ENCODE measurements around the gene DLGAP1.
A peak's percentile ranks its signal among the peaks of the same experiment; 100 is the strongest.
"Not testable (repeated sequence)": the region's sequence is repeated elsewhere in the genome, so short reads cannot be mapped to it uniquely, and the experiment has no call there.

Gene DLGAP1

DNA sequence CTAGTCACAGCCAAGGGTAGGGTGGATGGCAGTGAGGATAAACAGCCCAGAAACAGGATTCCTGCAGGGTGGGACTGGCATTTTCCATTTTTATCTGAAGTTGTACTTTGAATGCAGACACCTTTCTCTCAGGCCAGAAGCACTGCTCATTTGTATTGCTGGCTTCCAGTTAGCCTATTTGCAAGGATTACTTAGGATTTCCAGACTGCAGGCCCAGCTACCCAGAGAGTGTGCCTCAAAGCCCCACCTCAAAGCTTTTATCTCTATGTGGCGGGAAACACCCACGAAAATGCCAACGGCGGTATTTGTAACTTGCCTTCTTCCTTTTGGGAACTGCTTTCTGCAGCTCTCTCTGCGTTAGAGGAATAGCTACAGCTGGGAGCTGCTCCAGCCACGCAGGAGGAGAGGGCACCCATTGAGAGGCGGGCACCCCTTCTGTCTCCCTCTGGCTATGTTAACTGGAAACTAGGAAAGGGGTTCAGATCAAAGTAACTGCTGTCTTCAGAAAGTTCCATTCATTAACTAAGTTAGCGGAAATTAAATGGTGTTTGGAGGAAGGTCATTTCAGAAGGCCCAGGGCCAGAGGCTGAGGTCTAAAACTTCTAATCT lies 860.2 kb downstream of the DLGAP1 start:
- no peak for DNase-seq

DNA sequence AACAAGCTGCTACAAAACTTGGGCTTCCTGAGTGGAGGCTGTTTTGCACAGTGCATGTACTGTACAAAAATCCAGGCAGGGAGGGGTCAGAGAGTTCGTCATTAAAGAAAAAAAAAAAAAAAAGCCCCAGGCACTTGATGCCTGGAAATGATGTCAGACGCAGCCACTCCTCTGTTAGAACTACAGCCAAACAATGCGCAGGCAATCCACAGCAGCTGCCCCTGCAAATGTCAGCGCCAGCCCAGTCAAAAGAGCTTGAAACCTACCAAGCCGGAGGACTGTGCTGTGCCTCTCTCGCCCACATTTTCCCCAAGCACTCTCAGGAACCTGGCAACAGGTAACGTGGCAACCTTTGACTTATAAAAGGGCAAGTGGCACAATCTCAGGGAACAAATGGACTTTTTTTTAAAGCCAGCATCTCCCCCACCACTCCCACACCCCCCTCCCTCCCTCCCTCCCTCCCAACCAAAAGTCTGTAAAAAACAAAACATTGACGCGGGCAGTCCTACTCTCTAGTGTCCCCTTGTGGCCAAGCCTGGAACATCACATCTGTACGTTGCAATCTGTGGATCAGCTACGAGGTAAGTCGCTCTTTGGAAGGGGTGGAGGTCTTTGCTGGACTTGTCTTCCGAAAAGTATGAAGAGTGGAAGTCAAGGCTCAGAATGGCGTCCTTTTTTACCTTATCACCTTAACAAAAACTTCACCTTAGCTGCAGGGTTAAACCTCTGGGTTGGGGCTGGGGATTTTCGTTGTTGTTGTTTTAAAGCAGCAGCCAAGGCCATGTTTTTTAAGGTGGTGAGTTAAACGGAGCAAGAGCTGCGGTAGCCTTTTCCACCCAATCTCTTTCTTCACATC lies 861.0 kb downstream of the DLGAP1 start:
- DNase-seq: peak; percentile 87

DNA sequence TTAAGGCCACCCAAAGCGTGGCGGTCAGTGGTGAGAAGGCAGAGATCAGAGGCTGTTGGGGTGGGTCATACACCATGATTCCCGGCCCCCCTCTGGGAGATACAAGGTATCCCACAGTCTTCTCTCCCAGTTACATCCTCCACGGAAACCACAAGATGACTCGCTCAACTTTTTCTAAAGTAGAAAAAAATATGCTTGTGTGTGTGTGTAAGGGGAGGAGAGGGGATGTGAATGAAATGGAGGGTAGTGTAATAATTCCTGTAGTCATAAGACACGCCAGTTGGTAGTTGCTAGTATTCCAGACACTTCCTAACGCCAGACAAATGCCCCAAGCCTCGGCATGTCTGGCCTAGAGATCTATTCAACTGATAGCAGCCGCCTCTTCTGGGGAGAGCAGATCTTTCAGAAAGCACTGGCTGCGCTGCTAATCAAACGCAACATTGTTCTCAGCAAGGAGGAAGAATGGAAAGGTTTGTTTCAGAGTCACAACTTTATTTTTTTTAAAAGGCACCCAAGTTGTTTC lies 861.7 kb downstream of the DLGAP1 start:
- DNase-seq: no peak

DNA sequence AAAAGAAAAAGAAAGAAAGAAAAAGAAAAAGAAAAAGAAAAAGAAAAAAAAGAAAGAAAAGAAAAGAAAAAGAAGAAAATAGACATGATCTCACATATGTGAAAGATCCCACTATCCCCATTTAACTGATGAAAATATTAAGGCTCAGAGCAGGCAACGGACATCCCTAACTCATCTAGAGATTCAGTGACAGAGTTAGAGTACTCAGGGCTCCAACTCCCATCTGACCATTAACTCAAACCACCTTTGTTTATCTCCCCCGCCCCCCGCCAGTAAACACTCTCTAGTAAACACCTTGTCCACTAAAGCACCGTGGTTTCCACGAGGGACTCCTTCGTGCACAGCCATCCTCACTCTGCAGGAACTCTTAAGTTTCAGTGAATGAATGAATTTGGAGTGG lies 862.2 kb downstream of the DLGAP1 start:
- no peak for DNase-seq

DNA sequence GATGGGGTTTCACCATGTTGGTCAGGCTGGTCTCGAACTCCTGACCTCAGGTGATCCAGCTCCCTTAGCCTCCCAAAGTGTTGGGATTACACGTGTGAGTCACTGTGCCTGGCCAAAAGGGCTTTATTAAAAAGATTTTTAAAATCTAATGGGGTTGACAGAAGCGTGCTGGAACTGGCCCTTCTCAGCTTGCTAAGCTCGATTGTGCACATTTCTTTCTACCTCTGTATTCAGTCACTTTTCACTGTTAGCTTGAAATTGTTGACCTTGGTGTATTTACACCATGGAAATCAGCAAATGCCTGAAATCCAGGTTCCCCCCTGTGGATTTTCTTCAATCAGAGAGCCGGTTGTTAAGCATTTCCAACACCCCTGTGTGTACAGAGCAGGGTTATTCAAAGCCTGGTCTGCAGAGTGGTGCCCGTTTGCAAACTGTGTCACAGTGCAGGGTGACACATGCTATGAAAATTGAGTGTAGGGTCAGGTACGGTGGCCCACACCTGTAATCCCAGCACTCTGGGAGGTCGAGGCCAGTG lies 864.9 kb downstream of the DLGAP1 start:
- DNase-seq: no peak

DNA sequence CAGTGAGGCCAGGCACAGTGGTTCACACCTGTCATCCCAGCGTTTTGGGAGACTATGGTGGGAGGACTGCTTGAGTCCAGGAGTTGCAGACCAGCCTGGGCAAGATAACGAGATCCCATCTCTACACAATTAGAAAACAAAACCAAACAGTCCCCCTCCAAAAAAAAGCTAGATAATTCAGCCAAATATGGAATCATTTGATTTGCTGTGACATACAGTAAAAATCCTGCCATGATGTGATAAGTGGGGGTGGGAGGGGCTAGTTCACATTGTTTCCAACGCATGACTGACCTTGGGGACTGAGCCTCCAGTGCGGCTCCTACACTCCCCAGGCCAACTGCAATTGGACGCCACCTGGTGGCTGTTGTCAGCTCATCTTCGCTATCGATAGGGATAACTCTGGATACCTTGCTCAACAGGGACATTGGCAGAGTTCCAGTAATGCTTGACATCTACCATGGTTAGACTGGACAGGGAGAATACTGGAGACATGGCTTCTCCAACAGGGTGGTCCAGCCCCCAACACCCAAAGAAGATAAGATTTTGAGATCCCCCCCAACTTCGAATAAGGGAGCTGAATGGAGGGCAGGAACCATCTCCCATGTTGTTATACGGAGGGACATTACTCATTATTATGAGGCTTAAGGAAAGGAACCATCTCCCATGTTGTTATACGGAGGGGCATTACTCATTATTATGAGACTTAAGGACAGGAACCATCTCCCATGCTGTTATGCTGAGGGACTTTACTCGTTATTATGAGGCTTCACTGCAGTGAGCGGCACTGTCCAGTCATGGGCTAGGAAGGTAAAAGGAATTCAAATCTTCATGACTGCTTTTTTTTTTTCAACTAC lies 869.2 kb downstream of the DLGAP1 start:
- peak; percentile 71 for DNase-seq

DNA sequence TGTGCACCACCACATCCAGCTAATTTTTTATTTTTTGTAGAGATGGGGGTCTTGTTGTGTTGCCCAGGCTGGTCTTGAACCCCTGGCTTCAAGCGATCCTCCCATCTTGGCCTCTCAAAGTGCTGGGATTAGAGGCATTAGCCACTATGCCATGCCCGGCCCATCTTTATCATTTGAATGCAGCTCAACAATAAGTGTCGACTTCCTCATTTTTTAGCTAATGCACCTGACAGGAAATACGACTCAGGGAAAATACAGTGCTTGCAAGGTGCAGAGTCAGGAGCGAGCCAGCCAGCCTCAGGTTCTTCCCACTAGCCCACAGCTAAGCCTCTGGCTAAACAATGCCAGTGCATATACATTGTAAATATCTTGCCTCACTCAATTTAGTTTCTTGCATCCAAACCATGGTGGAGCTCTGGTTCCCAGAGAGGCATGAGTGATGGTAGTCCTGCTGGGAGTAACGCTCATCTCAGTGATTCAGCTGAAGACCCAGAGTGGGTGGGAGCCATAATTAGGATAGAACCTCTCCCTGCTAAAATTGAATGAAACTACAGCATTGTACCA lies 870.1 kb downstream of the DLGAP1 start:
- DNase-seq: no peak

DNA sequence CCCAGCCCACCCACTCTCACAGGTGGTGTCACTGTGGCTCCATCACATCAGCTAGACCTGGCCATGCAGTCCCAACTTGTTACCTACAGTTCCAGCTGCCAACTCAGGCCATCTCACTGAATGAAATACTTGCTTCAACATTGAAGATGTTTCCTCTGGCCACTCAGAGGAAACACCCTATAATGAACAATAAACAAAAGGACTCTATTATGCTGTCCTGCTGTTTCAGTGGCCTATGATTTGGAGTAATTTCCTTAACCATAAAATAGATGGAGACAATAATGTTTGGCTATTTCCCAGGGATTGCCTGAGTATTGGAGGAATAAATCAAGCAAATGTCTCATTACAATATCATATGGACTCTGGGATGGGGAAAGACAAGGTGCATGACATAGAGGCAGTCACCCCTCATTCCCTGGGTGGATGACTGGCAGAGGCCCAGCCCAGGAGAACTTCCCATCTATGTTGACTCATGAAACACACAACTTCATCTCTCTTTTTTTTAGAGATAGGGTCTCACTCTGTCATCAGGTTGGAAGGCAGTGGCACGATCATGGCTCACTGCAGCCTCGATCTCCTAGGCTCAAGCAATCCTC lies 870.7 kb downstream of the DLGAP1 start:
- DNase-seq: no peak

DNA sequence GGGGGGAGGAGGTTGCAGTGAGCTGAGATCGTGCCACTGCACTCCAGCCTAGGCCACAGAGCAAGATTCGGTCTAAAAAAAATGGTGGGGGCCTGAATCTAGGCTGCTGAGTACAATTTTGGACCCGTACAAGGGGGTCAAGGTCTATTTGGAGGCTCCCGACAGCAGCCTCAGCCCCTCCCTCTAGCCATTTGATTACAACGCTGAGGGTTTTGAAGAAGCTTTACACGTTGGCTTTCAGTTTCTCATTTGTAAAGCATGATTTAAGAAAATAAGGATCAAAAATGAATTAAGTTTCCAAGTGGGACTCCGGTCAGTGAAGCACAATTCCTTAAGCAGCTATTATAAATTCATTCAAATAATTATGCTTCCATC lies 871.2 kb downstream of the DLGAP1 start:
- no peak for DNase-seq

DNA sequence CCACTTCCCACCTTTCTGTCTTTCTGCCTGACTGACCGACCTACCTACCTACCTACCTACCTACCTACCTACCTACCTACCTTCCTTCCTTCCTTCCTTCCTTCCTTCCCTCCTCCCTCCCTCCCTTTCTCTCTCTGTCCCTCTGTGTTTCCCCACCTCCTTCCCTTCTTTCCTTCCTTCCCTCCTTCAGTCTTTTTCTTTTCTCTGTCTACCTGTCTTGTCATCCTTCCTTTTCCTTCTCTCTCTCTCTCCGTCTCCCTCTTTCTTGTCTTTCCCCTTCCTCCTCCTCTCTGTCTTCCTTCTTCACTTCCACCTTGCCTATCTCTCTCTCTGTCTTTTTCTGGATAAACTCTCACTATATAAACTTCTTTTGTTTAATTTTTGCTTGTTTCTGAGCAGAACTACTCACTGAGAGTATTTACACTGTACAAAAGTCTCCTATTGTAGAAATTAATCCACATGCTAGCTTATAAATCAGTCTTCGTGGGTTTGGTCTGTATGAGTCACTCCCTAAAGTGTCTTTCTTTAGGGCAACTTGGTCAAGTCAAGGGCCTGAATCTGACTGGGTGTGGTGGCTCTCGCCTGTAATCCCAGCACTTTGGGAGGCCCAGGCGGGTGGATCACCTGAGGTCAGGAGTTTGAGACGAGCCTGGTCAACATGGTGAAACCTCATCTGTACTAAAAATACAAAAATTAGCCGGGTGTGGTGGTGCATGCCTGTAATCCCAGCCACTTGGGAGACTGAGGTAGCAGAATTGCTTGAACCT lies 871.8 kb downstream of the DLGAP1 start:
- DNase-seq: not testable (repeated sequence)

DNA sequence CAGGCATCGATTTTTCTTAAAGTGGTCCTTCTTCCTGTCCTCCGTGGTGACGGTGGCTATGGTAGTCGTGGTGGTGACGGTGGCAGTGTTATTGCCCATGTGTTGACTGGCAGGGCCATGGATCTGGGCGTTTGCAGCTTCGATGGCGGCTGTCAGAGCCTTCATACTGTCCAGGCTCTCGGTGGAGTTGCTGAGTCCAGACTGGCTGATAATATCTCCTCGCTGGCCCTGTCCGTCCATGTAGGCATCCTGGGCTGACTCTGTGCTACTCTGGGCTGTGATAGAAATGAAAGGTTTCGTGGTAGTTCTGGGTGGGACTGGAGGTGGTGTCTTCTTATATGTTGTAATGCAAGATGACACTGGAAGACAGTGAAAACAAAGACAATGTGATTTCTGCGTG lies 873.2 kb downstream of the DLGAP1 start:
- DNase-seq: no peak

DNA sequence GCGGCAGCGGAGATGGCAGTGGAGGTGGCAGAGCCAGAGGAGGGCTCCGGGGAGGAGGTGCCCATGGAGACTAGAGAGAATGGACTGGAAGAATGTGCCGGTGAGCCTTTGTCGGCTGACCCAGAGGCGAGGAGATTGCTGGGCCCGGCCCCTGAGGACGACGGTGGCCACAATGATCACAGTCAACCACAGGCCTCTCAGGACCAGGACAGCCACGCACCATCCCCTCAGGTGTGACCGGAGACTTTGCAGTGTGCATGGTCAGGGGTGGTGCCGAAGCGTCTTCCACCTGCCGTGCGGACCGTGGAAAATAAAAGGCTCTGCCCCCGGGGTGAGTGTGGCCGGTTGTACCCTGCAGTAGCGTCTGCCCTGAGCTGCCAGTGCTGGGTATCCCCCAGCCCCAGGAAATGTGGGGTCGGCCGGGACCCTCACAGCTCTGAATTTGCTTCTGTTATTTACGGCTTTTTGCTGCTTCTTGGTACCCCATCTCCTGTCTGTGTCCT lies 874.5 kb downstream of the DLGAP1 start:
- DNase-seq: not testable (repeated sequence)

DNA sequence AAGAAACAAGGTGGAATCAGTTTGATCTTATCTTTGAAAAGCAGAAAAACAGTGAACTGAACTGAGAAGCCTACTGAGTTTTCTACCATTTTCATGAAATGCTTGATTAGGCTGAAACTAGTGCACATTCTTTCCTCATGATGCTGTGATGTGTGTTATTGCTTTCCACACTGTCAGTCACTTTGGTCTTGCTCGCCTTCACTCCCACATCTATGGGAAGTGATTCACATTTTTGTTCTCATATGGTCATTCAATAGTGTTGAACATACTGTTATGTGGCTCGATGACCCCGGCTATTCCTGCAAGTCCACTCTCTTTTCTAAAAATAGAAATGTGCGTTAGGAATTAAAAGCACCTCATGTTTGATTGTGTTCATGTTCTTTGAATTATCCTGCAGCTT lies 875.4 kb downstream of the DLGAP1 start:
- DNase-seq: no peak

DNA sequence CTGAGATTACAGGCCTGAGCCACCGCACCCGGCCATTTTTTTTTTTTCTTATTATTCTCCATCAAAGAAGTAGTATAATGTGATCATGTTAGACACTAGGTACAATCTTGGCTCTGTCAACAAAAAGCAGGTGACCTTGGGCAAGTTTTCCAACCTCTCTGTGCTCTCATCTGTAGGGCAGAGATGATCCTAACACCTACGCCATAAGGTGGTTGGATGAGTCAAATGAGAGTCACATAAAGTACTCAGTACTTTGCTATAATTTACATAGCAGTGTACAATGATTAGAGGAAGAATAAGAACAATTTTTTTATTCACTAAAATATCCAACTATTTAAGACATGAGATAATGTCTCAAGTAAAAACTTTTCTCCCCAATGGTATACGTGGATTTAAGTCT lies 876.5 kb downstream of the DLGAP1 start:
- no peak for DNase-seq

DNA sequence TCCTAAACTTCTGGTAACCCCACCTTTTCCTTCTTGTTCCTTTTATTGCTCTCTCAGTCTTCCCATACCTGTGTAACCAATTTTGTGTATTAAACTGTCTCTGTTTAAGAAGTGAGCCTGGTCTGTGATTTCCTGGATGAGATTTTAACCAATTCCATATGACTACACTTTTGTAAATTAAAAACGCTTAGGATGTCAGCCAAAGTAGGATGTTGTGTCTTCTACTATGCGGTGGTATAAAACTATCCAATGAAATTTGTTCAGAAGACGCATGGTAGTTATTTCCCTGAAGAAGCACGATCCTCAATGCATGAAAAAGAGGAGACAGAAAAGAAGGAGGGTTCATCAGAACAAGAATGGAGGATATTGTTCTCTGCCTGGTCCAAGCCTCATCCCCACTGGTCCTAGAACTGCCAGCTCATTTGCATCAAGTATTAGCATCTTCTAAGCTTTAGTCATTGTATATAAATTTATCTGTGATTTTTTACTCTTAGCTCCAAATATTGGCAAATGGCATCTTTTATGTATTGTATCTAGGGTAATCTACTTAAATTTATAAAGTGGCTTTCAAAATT lies 877.7 kb downstream of the DLGAP1 start:
- DNase-seq: no peak

DNA sequence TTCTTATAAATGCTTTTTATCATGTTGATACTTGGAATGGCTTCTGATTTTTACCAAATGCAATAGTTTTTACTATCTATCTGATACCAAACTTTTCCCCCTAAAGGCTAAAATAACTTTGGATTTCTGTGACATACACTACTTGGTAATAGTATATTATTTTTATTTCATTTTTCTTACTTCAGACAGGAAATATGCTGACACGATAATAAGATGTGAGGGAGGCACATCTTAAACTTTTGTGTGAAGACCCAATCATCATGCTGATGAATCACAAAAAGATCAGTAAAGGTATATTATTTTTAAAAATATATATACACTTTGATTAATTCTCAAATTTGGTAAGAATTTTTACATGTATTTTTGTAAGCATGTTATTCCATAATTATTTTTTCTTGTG lies 882.3 kb downstream of the DLGAP1 start:
- no peak for DNase-seq

DNA sequence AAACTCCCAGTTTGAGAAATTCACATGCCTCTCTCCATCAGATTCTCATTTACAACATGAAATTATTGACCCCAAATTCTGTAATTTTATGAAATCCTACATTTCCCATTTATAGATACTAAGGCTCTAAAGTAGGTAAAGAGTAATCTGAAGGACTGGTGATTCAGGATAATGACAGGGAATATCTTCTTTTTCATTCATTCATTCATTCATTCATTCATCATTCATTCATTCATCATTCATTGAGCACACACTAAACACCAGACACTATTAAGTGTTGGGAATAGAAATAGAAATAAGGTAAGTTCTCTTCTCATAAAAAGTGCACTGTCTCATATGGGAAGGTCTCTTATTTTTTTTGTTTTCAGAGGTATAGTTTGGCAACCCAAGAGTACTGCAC lies 888.3 kb downstream of the DLGAP1 start:
- no peak for DNase-seq

DNA sequence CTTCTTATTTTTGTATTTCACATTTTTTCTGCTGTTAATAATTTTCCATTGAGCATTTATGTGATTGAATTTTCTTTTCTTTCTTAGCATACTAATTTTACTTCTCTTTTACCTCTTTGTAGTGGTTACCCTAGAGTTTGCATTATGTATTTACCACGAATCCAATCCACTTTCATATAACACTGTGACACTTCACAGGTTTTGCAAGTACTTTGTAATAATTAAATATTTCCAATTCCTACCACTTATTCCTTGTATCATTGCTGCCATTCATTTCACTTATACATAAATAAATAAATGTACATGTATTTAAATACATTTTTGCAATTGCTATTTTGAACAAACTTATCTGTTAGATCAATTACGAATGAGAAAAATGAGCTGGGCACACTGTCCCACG lies 894.4 kb downstream of the DLGAP1 start:
- DNase-seq: no peak

DNA sequence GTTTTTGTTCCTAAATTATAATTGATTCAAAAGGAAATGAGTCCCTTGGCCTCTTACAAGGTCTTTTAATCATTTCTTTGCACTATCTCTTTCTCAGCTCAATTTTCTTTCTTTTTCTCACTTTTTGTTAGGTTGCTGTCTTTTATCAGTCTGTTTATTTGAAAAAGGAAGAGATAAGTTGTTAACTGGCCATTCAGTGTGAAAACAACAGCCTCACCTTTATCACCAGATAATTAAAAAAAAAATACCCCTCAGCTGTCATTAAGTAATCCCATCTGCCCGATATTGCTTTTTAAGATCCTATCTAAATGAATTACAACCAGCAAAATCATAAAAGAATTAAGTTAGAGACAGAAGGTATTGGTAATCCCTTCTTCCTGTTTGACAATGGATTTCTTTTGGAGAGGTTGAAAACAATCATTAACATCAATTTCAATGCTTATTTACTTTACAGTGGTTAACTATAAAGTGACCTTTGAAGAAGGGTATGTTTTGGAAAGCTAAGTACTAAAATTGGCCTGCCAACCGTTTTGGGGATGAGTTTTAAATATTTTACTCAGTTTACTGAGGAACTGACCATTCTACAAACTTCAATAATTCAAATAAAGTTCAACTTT lies 900.2 kb downstream of the DLGAP1 start:
- DNase-seq: no peak

DNA sequence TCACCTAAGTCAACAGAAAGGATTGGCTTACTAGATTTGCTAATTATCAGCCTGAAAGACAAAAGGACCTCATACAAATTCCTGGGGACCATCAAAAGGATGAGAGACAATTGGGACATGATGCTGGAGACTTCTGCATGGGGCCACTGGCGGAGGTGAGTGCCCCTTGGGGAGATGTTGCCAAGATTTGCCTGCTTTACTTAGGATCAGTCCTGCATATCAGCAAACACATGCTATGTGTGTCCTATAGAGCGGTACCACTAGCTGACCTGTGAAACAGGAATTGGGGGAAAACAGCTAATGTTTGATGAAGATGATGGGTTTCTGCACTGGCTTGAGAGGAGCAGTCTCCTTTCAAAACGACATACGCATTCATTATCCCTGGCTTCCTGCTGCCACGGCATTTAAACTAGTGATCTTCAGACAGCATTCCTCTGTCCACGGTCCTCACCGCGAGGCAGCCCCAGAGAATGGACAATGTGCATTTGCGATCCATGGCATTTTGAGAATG lies 901.0 kb downstream of the DLGAP1 start:
- no peak for DNase-seq
